Gastrocnemius medialis (tissue), 4 donors: ENCODE measurements around the gene SHROOM3.

Source experiments
- POLR2A ChIP-seq, 2 donors: fragments of 450-650 bp; IDR thresholded peaks; one replicate each; pipeline ENCODE4 v1.6.1; 2017; ENCODE audit warnings: antibody characterized with exemption in 2 of 2, mild to moderate bottlenecking in 2 of 2, moderate library complexity in 2 of 2
- TF ChIP-seq, protein P1 (sequence below), 5 experiments: fragments of 450-650 bp in 3 of 5; fragments of 200-600 bp in 2 of 5; sonication (generic) in 2 of 5; IDR thresholded peaks in 4 of 5; conservative IDR thresholded peaks in 1 of 5; 1 replicate in 4 of 5; 2 replicates in 1 of 5; pipeline ENCODE4 v1.5.1; 2016 to 2019; ENCODE audit warnings: antibody characterized with exemption in 5 of 5, mild to moderate bottlenecking in 3 of 5, moderate library complexity in 3 of 5

DNA sequence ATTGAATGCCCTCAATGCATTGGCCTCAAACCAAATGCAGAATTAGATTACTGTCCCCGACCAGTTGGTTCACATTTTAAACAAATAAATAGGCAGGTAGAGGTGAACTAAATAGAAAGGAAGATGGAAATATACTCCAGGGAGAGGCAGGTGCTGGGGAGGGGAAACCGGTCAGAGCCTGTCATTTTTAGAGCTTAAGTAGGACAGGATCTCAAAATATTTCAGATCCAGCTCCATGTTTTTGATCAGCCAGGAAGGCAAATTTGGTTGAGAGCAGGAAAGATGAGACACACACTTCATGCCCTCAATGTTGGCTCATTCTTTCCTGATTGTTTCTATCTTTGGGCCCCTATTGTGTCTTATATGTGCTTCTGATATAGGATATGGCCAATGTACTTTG lies 206.7 kb downstream of the SHROOM3 start:
- TF ChIP-seq, protein P1, sequence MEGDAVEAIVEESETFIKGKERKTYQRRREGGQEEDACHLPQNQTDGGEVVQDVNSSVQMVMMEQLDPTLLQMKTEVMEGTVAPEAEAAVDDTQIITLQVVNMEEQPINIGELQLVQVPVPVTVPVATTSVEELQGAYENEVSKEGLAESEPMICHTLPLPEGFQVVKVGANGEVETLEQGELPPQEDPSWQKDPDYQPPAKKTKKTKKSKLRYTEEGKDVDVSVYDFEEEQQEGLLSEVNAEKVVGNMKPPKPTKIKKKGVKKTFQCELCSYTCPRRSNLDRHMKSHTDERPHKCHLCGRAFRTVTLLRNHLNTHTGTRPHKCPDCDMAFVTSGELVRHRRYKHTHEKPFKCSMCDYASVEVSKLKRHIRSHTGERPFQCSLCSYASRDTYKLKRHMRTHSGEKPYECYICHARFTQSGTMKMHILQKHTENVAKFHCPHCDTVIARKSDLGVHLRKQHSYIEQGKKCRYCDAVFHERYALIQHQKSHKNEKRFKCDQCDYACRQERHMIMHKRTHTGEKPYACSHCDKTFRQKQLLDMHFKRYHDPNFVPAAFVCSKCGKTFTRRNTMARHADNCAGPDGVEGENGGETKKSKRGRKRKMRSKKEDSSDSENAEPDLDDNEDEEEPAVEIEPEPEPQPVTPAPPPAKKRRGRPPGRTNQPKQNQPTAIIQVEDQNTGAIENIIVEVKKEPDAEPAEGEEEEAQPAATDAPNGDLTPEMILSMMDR (IDR thresholded peaks at IDR 0.05 in 4 of 5, conservative IDR thresholded peaks at IDR 0.05 in 1 of 5): no peak
- no peak for TF ChIP-seq POLR2A (IDR thresholded peaks at IDR 0.05)
